HG03045 (cell line): ENCODE measurements around the gene GNL2.
A peak's percentile ranks its signal among the peaks of the same experiment; 100 is the strongest.
"Not testable (repeated sequence)": the region's sequence is repeated elsewhere in the genome, so short reads cannot be mapped to it uniquely, and the experiment has no call there.

Experiments
- ATAC-seq: cut with Tn5 transposase; IDR thresholded peaks from one replicate; pipeline ENCODE4 v1.9.1; 2021; ENCODE audit warnings: mild to moderate bottlenecking, moderate library complexity; ENCODE audit not compliant: unreplicated experiment

The GNL2 gene

DNA sequence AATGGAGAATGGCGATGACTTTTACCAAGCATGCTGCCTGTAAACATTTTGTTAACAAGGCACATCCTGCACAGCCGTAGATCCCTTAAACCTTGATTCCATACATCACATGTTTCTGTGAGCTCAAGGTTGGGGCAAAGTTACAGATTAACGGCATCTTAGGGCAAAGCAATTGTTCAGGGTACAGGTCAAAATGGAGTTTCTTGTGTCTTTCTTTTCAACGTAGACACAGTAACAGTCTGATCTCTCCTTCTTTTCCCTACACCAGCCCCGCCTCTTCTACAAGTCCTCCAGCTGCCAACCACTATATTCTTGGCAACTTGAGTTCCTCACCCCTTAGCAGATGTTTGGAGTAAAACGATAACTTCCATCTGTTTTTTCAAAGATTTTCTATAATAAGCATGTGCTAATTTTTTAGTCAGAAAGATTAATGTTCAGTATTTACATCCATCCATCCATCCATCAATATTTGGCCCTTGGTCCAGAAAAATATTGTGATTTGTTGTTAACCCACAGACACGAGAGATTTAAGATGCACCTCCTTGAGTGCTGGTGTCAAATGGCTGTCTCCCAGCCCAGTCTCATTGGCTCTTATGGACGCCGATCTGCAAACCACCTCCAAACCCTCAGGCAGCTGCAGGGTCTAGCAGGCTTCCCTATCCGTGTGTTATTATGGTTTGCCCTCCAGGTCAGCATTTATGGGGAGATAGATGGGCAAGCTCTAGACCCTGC lies 35.2 kb downstream of the GNL2 start:
- ATAC-seq = no peak

- not testable (repeated sequence) for ATAC-seq
These were observed 35.8 kb downstream of the GNL2 start for GRCh38 chr1:37559957-37560379.

DNA sequence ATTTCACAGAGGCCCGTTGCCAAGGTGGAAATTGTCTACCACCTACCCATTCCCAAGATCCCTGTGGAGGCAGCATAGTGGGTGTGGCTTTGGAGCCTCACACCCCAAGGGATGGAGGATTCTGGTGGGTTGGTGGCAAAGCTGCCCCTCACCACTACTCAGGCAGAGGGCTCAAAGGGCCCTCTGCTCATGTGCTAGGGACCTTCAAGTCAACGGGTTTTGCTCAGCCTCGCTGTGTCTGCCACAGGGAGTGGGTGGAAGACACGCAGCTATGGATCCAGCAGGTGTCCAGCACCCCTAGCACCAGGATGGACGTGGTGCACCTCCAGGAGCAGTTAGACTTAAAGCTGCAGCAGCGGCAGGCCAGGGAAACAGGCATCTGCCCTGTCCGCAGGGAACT lies 36.7 kb downstream of the GNL2 start:
- no peak for ATAC-seq

- ATAC-seq = no peak
These were observed 37.3 kb downstream of the GNL2 start for GRCh38 chr1:37558411-37558810.

DNA sequence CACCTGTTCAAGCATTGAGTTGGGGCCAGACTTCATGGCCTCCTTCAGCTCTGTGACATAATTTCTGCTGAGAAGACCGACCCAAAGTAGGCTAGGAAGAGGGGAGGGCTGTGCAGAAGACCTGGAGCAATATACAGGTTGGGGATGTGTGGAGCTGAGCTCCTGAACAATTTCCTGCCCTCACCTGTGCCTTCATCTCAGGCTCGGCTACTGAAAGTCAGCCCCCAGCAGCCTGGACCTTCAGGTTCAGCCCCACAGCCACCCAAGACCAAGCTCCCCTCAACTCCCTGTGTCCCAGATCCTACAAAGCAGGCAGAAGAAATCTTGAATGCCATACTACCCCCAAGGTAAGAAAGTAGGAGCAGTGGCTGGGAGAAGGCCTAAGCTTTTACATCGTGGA lies 38.3 kb downstream of the GNL2 start:
- ATAC-seq = no peak

GRCh38 chr1:37556712-37557196 lies 39.0 kb downstream of the GNL2 start, which contains the start of gene DNALI1:
Gene DNALI1 (plus strand): TSS chr1:37556940. CDS start chr1:37556995, 55 bp downstream.
- no peak for ATAC-seq

- peak; percentile 70 for ATAC-seq
These were observed 41.6 kb downstream of the GNL2 start, which contains the start of gene SNIP1 for GRCh38 chr1:37553927-37554808. Gene SNIP1 (minus strand): TSS chr1:37554293. CDS start chr1:37554229, 64 bp downstream.

- peak; percentile 8 for ATAC-seq
These were observed 42.2 kb downstream of the GNL2 start for GRCh38 chr1:37553598-37553926.

DNA sequence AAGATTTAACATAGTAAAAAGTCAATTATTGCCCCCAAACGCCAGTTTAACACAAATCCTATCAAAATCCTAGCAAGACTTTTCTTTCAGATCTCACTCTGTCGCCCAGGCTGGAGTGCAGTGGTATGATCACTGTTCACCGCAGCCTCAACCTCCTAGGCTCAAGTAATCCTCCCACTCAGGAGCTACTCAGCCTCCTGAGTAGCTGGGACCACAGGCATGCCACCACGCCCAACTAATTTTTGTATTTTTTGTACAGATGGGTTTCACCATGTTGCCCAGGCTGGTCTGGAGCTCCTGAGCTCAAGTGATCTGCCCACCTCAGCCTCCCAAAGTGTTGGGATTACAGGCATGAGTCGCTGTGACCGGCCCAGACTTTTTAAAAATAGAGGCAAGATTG lies 46.4 kb downstream of the GNL2 start:
- ATAC-seq = no peak

GRCh38 chr1:37545019-37545418 lies 50.7 kb downstream of the GNL2 start:
- ATAC-seq = no peak

DNA sequence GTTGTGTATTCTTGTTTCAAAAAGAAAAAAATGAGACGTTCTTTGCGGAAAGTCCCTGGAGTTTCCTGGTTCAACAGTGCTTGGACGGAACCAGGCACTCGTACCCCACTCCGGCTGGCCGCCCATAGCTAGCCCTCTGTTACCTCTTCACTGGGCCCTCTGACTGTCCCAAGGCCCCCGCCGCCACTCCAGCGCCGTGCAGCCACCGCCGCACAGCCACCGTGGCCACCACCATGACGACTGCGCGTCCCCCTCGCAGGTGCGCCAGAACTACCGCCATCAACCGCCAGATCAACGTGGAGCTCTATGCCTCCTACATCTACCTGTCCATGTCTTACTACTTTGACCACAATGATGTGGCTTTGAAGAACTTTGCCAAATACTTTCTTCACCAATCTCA lies 51.2 kb downstream of the GNL2 start:
- no peak for ATAC-seq

DNA sequence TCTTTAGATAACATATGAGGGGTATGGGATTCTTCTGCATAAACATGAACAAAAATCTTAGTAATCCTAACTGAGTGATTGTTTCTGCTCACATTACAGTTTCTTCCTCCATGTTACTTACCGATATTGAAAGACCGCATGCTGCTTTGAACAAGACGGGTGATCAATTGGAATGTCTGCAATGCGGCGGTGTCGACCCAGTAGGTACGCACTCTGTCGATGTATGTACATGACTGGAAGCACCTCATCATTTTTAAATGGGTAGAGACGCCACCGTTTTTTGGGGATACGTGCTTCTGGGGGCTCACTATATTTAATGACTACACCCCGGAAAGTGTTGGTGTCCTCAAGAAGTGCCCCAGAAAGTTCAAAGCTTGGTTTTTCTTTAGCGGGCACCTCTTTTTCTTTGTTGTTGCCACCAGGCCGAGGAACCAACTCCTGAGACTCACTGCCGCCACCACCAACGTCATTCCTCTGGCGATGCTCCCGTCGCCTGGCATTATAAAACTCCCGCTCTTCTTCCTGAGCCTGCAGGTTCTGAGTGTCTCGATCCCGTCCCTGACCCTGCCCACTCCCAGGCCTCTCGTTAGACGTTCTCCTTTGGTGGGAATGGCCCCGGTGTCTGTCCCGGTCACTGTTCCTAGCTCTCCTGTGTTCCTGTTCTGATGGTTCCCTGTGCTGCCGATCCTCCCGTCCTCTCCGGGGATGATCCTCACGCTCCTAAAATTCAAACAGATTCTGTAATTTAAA lies 55.5 kb downstream of the GNL2 start:
- no peak for ATAC-seq

DNA sequence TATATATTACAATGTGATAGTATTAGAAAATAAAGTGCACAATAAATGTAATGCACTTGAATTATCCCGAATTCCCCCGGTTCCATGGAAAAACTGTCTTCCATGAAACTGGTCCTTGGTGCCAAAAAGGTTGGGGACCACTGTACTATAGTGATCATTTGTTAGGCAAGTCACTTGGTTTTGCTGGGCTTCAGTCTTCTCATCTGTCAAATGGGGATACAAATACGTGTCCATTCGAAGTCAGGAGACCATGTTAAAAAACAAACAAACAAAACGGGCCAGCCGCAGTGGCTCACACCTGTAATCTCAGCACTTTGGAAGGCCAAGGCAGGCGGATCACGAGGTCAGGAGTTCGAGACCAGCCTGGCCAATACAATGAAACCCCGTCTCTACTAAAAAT lies 56.6 kb downstream of the GNL2 start:
- ATAC-seq = not testable (repeated sequence)

DNA sequence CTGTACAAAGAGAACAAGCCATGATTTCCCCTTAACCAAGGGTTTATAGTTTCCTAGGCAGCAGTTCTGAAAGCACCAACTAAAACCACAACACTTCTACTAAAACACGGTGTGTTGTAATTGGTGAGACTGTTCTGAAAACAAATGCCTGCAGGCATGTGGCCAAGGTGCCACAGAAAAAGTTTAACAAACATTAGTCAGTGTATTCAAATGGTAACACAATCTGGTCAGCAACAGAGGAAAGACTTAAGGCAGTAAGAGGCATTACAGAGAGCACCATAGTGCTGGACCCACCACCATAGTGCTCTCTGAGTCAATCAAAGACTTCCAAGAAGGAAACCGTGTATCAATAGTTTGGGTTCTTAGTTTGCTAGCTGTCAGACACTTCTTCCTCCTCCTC lies 58.4 kb downstream of the GNL2 start:
- ATAC-seq = no peak

GRCh38 chr1:37533317-37534093 lies 62.2 kb downstream of the GNL2 start:
- ATAC-seq = no peak

DNA sequence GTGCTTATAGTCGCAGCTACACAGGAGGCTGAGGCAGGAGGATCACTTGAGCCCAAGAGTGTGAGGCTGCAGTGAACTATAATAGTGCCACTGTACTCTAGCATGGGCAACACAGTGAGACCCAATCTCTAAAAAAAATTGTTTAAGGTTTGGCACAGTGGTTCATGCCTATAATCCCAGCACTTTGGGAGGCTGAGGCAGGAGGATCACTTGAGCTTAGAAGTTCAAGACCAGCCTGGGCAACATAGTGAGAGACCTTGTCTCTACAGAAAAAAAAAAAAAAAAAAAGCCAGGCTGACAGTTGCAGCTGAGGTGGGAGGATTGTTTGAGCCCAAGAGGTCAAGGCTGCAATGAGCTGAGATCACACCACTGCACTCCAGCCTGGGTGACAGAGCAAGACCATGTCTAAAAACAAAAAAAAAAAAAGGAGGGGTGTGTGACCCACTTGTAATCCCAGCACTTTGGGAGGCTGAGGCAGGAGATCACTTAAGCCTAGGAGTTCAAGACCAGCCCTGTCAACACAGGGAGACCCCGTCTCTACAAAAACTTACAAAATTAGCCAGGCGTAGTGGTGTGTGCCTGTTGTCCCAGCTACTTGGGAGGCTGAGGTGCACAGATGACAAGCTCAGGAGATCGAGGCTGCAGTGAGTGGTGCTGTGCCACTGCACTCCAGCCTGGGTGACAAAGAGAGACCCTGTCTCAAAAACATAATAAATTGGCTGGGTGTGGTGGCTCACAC lies 63.1 kb downstream of the GNL2 start:
- ATAC-seq = not testable (repeated sequence)

- ATAC-seq = not testable (repeated sequence)
These were observed 65.8 kb downstream of the GNL2 start for GRCh38 chr1:37529888-37530287.

DNA sequence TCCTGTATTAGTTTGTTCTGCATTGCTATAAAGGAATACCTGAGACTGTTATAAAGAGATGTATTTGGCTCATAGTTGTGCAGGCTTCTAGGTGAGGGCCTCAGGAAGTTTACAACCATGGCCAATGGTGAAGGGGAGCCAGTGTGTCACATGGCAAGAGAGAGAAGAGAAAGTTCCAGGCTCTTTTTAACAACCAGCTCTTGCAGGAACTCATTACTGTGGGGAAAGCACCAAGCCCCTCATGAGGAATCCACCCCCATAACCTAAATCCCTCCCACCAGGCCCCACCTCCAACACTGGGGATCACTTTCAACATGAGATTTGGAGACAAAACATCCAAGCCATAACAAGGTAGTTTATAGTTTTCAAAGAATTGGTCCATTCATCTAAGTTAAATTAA lies 76.1 kb downstream of the GNL2 start:
- no peak for ATAC-seq

DNA sequence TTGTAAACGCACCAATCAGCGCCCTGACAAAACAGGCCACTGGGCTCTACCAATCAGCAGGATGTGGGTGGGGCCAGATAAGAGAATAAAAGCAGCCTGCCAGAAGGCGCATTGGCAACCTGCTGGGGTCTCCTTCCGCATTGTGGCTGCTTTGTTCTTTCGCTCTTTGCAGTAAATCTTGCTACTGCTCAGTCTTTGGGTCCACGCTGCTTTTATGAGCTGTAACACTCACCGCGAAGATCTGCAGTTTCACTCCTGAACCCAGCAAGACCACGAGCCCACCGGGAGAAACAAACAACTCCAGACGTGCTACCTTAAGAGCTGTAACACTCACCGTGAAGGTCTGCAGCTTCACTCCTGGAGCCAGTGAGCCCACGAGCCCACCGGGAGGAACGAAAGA lies 76.8 kb downstream of the GNL2 start:
- not testable (repeated sequence) for ATAC-seq

DNA sequence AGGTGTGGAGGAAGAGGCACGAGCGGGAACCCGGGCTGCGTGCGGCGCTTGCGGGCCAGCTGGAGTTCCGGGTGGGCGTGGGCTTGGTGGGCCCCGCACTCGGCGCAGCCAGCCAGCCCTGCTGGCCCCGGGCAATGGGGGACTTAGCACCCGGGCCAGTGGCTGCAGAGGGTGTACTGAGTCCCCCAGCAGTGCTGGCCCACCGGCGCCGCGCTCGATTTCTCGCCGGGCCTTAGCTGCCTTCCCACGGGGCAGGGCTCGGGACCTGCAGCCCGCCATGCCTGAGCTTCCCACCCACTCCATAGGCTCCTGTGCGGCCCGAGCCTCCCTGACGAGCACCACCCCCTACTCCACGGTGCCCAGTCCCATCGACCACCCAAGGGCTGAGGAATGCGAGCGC lies 77.5 kb downstream of the GNL2 start:
- not testable (repeated sequence) for ATAC-seq
